Activated T-helper 1 cell treated with anti-CD3 and anti-CD28 coated beads, Interleukin-12 subunit alpha, Interleukin-12 subunit beta, Interleukin-2, Interleukin-4 antibody, amounts not matched to agents 30 ng/mL and 10 ng/mL and 1 ng/mL, durations not matched to agents 14 hours and 24 hours and 36 hours (primary cell): ENCODE results near the gene AK1. TPM values are rescaled to one million over a fixed set of nuclear protein-coding genes. Genes with fewer than 3 reads are reported as not detected.
"Not testable (repeated sequence)": the region's sequence is repeated elsewhere in the genome, so short reads cannot be mapped to it uniquely, and the experiment has no call there.

Source experiments
- DNase-seq: peaks from one replicate; pipeline ENCODE4 v3.0.0; 2021; ENCODE audit warnings: low spot score
- H3K27ac Mint-ChIP-seq: one replicate; pipeline ENCODE4 v1.8.0; 2021; ENCODE audit warnings: mild to moderate bottlenecking, mixed read lengths
- H3K27me3 Mint-ChIP-seq: one replicate; pipeline ENCODE4 v1.8.0; 2022; ENCODE audit warnings: mild to moderate bottlenecking, moderate library complexity, mixed read lengths; ENCODE audit not compliant: insufficient read depth
- H3K36me3 Mint-ChIP-seq: one replicate; pipeline ENCODE4 v1.8.0; 2021; ENCODE audit warnings: low read depth, mixed read lengths
- H3K4me1 Mint-ChIP-seq: one replicate; pipeline ENCODE4 v1.8.0; 2021; ENCODE audit warnings: low read depth, mixed read lengths
- H3K4me3 Mint-ChIP-seq: one replicate; pipeline ENCODE4 v1.8.0; 2021; ENCODE audit warnings: mild to moderate bottlenecking, moderate library complexity, mixed read lengths
- H3K9me3 Mint-ChIP-seq: one replicate; pipeline ENCODE4 v1.8.0; 2021; ENCODE audit warnings: mixed read lengths
- intact Hi-C: fragments of 100-400 bp; cut with micrococcal nuclease; formaldehyde crosslinking; loops from one replicate; pipeline ENCODE4 v1.15.1; 2024
- total RNA-seq: library from RNA; stranded (reverse); gene quantifications from 2 replicates; pipeline ENCODE4 v1.2.3, GENCODE V29; 2022

Gene AK1
- total RNA-seq, 1 donor from 2014 or later, result 20.8 TPM

- H3K4me3 Mint-ChIP-seq, result no peak overlapping the region
- peaks cover 1% of the 10 kb centered on the region for H3K36me3 Mint-ChIP-seq
- H3K27ac Mint-ChIP-seq, result no peak overlapping the region
- no peaks in the 10 kb centered on the region for H3K27me3 Mint-ChIP-seq
- intact Hi-C loops, result no loop called here
- DNase-seq, result no peak
- no peaks in the 10 kb centered on the region for H3K4me1 Mint-ChIP-seq
- H3K9me3 Mint-ChIP-seq, result no peaks in the 10 kb centered on the region
Observed at GRCh38 chr9:127841087-127841835, 36.2 kb downstream of the AK1 start.

DNA sequence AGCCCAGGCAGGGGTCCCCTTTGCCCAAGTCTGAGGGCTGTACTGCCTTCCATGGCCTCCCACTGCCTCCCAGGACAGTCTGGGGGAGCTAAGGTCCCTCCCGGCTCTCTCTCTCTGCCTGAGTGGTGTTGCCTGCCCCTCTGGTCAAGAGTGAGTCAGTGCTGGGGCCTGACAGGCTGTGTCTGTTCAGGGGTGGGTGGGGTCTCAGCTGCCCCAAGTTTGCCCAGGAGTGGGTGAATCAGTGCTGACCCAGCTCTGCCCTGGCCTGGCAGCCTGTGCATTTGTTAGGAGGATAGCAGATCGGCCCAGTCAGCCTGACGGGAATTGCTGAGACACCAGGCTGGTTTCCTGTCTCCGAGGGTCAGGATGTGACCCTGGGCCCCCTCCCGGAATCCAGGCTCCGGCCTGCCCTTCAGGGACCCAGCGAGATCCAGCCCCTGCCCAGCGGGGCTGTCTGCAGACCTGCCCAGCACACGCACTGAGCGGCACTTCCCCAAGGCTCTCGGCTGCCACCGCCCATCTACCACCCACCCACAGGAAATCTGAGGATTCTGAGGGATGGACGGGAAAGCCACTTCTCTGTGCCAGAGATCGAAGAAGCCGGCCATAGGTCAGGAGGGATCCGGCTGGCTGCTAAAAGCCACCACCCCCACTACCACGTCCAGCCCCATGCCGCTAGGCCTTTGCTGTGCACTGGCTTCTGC, 38.9 kb downstream of the AK1 start:
- Mint-ChIP-seq H3K27me3 (no peaks in the 10 kb centered on the region), H3K4me3 (no peak overlapping the region), H3K4me1 (no peaks in the 10 kb centered on the region), H3K36me3 (peaks cover 1% of the 10 kb centered on the region), H3K27ac (no peak overlapping the region), H3K9me3 (no peaks in the 10 kb centered on the region)
- DNase-seq, result no peak
- intact Hi-C loops, result no loop called here

DNA sequence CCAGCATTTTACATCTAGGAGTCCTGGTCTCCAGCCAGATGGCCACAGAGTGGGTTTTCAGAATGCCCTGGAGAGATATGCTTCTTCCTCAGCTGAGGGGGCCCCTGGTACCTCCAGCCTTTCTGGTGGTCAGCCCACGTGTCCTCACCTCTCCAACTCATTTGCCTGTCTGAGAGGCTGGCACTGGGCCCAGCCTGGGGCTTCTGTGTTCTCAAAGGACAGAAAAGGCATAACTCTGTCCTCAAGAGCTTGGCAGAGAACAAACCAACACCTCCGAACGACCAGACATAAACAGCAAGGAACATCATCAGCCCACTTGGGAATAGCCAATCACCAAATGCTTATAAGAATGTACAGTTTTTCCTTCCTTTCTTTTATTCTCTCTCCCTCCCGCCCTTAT, 40.1 kb downstream of the AK1 start:
- peaks cover 1% of the 10 kb centered on the region for H3K36me3 Mint-ChIP-seq
- peaks cover 3% of the 10 kb centered on the region for H3K4me1 Mint-ChIP-seq
- no peaks in the 10 kb centered on the region for H3K9me3 Mint-ChIP-seq
- no peak for DNase-seq
- no peak overlapping the region for H3K27ac Mint-ChIP-seq
- H3K27me3 Mint-ChIP-seq, result no peaks in the 10 kb centered on the region
- no peak overlapping the region for H3K4me3 Mint-ChIP-seq
- intact Hi-C loops, result no loop called here

GRCh38 chr9:127836561-127836960, 40.9 kb downstream of the AK1 start:
- H3K4me3 Mint-ChIP-seq, H3K27ac Mint-ChIP-seq, DNase-seq, H3K4me1 Mint-ChIP-seq, intact Hi-C loops, H3K36me3 Mint-ChIP-seq, H3K9me3 Mint-ChIP-seq, H3K27me3 Mint-ChIP-seq: not testable (repeated sequence)

DNA sequence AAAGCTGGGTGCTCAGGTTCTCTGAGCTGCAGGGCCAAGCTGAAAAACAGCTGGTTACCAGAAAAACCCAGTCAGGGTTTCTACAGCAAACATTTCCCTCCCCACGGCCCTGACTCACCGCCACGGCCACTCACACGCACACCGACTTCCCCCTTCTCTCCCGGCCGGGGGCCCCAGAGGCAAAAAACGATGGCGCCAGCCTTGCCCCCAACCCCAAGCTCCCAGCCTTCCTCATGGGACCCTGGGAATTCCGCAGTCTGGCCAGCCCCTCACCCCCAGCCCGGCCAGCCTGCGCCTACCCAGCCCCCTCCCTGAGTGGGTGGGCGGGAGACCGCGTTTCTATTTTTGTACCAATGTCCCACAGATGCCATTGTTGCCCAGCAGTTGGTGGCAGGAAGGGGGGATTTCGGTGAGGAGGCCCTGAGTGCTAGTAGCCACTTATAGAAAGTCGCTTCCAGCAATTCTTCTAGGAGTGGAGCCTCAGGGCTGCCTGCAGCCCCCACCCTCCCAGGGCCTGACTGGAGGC, 41.4 kb downstream of the AK1 start:
- Mint-ChIP-seq H3K9me3 (no peaks in the 10 kb centered on the region), H3K36me3 (no peaks in the 10 kb centered on the region), H3K4me1 (peaks cover 5% of the 10 kb centered on the region), H3K27me3 (no peaks in the 10 kb centered on the region), H3K27ac (no peak overlapping the region), H3K4me3 (no peak overlapping the region)
- intact Hi-C loops, result no loop called here
- DNase-seq, result no peak

- Mint-ChIP-seq H3K27ac (no peak overlapping the region), H3K4me1 (peaks cover 5% of the 10 kb centered on the region)
- intact Hi-C loops, result no loop called here
Observed at GRCh38 chr9:127833555-127833954, 43.9 kb downstream of the AK1 start.

GRCh38 chr9:127832248-127832647, 45.2 kb downstream of the AK1 start:
- peak overlapping the region; percentile 67 for H3K27ac Mint-ChIP-seq

More at GRCh38 chr9:127833555-127833954, 43.9 kb downstream of the AK1 start:
- Mint-ChIP-seq H3K4me3 (no peak overlapping the region), H3K36me3 (peaks cover 1% of the 10 kb centered on the region), H3K9me3 (no peaks in the 10 kb centered on the region), H3K27me3 (no peaks in the 10 kb centered on the region)
- DNase-seq, result no peak

DNA sequence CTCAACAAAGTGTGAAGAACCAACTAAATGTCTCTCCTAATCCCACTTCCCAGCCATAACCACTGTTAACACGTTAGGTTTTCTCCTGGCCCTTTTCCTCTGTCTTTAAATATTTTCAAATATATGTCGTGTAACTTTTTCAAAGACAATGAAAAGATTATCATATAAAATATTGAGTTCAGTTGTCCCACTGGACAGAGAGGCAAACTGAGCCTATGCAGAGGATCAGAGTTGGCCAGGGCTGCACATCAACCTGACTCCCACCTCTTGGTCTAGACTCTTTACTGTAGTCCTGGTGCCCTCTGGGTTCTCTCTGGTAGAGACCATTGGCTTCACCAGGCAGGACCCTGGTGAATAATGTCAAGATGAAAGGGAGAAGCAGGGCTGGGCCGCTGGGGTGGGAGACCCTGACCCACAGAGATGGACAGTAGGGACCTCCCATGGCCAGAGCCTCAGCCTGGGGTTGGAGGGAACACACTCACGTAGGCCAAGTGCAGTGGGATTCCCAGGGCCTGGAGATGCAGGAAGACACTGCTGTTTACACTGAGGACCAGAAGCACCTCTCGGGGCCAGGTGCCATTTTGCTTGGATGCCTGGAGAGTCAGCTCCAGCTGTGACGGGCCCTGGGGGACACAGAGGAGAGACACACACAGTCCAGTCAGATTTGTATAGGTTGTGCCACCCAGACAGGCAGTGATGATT, 48.1 kb downstream of the AK1 start:
- H3K4me3 Mint-ChIP-seq, result no peak overlapping the region
- DNase-seq, result no peak
- intact Hi-C loops, result no loop called here
- no peak overlapping the region for H3K27ac Mint-ChIP-seq
- H3K36me3 Mint-ChIP-seq, result peaks cover 1% of the 10 kb centered on the region
- peaks cover 5% of the 10 kb centered on the region for H3K4me1 Mint-ChIP-seq
- no peaks in the 10 kb centered on the region for H3K27me3 Mint-ChIP-seq
- no peaks in the 10 kb centered on the region for H3K9me3 Mint-ChIP-seq

More at GRCh38 chr9:127832248-127832647, 45.2 kb downstream of the AK1 start:
- H3K9me3 Mint-ChIP-seq, result no peaks in the 10 kb centered on the region
- DNase-seq, result no peak
- no peaks in the 10 kb centered on the region for H3K27me3 Mint-ChIP-seq
- H3K4me3 Mint-ChIP-seq, result no peak overlapping the region
- H3K4me1 Mint-ChIP-seq, result peaks cover 5% of the 10 kb centered on the region
- intact Hi-C loops, result no loop called here
- peaks cover 1% of the 10 kb centered on the region for H3K36me3 Mint-ChIP-seq

DNA sequence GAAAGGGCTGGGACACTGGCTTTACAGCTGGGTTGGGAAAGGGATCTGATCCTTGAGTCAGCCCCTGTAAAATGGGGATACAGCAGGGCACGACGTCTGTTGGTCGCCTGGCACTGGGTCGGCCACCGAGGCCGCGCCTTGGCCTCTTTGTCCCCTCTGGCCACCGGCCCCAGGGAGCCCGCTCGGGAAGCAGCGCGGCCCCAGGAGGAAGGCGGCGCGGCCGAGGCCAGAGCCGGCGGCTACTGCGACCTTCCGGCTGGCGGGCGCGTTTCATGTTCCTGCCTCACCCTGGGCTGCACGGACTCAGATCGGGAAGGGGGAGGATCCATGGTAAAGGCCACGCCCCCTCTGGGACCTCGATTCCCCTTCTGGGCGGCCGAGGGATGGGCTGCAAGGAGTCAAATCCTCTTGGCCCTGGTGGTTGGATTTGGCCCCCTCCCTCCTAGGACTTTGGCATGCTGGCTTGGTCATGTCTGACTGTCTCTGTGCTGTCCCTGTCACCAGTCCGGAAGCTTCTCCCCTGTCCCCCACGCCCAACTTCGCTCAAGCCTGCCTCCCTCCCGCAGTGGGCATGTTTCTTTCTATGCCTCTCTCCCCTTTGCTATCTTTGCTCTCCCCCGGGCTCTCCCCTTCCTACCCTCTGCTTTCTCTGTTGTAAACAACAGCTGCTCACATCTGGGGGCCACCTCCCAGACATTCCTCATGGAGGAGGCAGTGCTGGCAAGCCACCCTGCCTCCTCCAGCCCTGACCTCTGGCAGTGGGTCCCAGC, 49.0 kb downstream of the AK1 start:
- Mint-ChIP-seq H3K27ac (peak overlapping the region; percentile 58), H3K4me1 (peaks cover 5% of the 10 kb centered on the region)

DNA sequence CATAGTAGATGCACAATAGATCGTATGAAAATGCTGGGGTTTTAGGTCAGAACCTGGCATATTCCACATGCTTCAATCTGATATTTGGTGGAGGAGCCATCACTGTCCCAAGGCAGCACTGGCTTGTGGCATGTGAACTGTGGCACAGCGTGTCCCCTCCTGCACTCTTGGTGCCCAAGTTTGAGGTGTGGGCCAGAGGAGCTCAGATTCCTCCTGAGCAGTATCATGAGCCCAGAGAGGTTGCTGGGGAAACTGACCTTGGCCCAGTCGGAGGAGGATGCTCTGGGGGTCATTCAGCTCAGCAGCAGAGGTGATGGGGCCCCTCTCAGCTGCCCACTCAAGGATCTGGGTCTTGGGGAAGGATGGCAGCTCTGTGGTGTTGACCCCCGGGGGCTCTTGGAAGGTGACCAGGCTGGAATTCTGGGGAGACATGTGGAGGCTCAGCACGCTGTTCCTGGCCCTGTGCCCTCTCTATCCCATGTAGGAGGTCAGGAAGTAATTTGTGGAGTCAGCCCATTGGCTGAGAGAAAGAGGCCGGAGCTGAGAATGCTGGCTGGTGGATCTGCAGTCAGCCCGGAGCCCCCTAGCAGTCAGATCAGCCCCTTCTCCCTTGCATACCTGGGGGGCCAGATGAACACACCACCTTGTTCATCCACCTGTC, 51.1 kb downstream of the AK1 start:
- no peaks in the 10 kb centered on the region for H3K27me3 Mint-ChIP-seq
- no peaks in the 10 kb centered on the region for H3K9me3 Mint-ChIP-seq
- H3K4me3 Mint-ChIP-seq, result no peak overlapping the region
- DNase-seq, result no peak
- peaks cover 4% of the 10 kb centered on the region for H3K36me3 Mint-ChIP-seq
- no peaks in the 10 kb centered on the region for H3K4me1 Mint-ChIP-seq
- peak overlapping the region; percentile 42 for H3K27ac Mint-ChIP-seq
- intact Hi-C loops, result no loop called here

More for the DNA sequence above, 49.0 kb downstream of the AK1 start:
- H3K36me3 Mint-ChIP-seq, result peaks cover 4% of the 10 kb centered on the region
- intact Hi-C loops, result no loop called here
- H3K9me3 Mint-ChIP-seq, result no peaks in the 10 kb centered on the region
- no peak for DNase-seq
- H3K4me3 Mint-ChIP-seq, result no peak overlapping the region
- H3K27me3 Mint-ChIP-seq, result no peaks in the 10 kb centered on the region

- no peaks in the 10 kb centered on the region for H3K4me1 Mint-ChIP-seq
- peaks cover 6% of the 10 kb centered on the region for H3K36me3 Mint-ChIP-seq
- intact Hi-C loops, result no loop called here
- H3K4me3 Mint-ChIP-seq, result no peak overlapping the region
- no peaks in the 10 kb centered on the region for H3K9me3 Mint-ChIP-seq
- no peak for DNase-seq
- no peaks in the 10 kb centered on the region for H3K27me3 Mint-ChIP-seq
- no peak overlapping the region for H3K27ac Mint-ChIP-seq
Observed at GRCh38 chr9:127825319-127826051, 52.0 kb downstream of the AK1 start.
